DND-41 (cell line): ENCODE results near the gene POR.

ENCODE experiments used
- ATAC-seq: fragments of 200-7000 bp; cut with Tn5 transposase; 3 replicates; pipeline ENCODE4 v1.9.1; 2021; ENCODE audit warnings: low read depth; ENCODE audit not compliant: insufficient read depth
- DNase-seq: peaks from one replicate; pipeline ENCODE4 v3.0.0-alpha.2; 2020
- H2AFZ ChIP-seq: 2 replicates; pipeline ENCODE4 v1.6.0; 2012; ENCODE audit warnings: low read depth, low read length
- H3K27ac ChIP-seq: 2 replicates; pipeline ENCODE4 v1.5.1; 2012; ENCODE audit warnings: low read length, inconsistent platforms
- H3K27me3 ChIP-seq: fragments of 200-600 bp; sonication (generic); 2 replicates; pipeline ENCODE4 v1.6.0; 2012; ENCODE audit warnings: low read length, mild to moderate bottlenecking, inconsistent platforms; ENCODE audit not compliant: insufficient read depth, poor library complexity
- H3K36me3 ChIP-seq: 2 replicates; pipeline ENCODE4 v1.5.1; 2012; ENCODE audit warnings: low read length, inconsistent platforms; ENCODE audit not compliant: insufficient read depth
- H3K4me1 ChIP-seq: 2 replicates; pipeline ENCODE4 v1.5.1; 2012; ENCODE audit warnings: mild to moderate bottlenecking, low read length; ENCODE audit not compliant: insufficient read depth
- H3K4me2 ChIP-seq: 2 replicates; pipeline ENCODE4 v1.6.0; 2012; ENCODE audit warnings: mild to moderate bottlenecking, moderate library complexity, low read length, inconsistent platforms; ENCODE audit not compliant: insufficient read depth
- H3K4me3 ChIP-seq, 2 experiments: fragments of 200-600 bp in 1 of 2; shearing (Covaris generic) in 1 of 2; 2 replicates each; pipeline ENCODE4 v1.5.1; 2012 to 2016; ENCODE audit warnings: inconsistent platforms in 2 of 2, low read length in 2 of 2, mild to moderate bottlenecking in 2 of 2, low read depth in 1 of 2, moderate library complexity in 1 of 2
- H3K79me2 ChIP-seq: 2 replicates; pipeline ENCODE4 v1.6.0; 2012; ENCODE audit warnings: low read length, inconsistent platforms; ENCODE audit not compliant: insufficient read depth
- H3K9ac ChIP-seq: 2 replicates; pipeline ENCODE4 v1.6.0; 2012; ENCODE audit warnings: low read depth, mild to moderate bottlenecking, inconsistent platforms, low read length, moderate library complexity
- H3K9me3 ChIP-seq: 2 replicates; pipeline ENCODE4 v1.5.1; 2012; ENCODE audit warnings: low read length, moderate library complexity, mild to moderate bottlenecking, inconsistent platforms; ENCODE audit not compliant: insufficient read depth, severe bottlenecking
- H4K20me1 ChIP-seq: 2 replicates; pipeline ENCODE4 v1.6.0; 2012; ENCODE audit warnings: low read length; ENCODE audit not compliant: insufficient read depth
- EZH2 ChIP-seq: IDR thresholded peaks from 3 replicates; pipeline ENCODE4 v1.6.1; 2012; ENCODE audit warnings: borderline replicate concordance, low read depth, mild to moderate bottlenecking, moderate library complexity, low read length, inconsistent platforms; ENCODE audit not compliant: severe bottlenecking
- TF ChIP-seq, protein P1 (sequence below): IDR thresholded peaks from 2 replicates; pipeline ENCODE4 v1.5.1; 2012; ENCODE audit warnings: borderline replicate concordance, low read length, moderate library complexity, mild to moderate bottlenecking; ENCODE audit not compliant: poor library complexity, severe bottlenecking; ENCODE audit errors: extremely low read depth

The POR gene

DNA sequence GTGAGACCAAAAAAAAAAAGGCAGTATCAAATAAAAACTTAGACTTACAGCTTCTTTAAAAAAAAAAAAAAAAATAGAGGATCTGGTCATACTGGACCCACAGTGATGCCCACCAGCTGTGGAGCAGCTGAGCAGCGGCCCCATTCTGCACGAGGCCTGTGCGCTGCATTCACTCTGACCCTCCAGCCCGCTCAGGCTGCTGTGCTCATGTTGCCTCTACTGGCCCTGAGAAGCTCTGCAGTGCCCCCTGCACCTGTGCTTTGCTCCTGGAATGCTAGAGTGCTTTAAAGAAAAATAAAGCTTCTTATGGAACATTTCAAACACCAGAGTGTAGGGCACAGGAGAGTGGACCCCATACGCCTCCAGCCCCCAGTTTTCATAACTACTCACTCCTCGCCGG is 46.3 kb downstream of the POR start:
- no peak overlapping the region for H3K9ac ChIP-seq
- H4K20me1 ChIP-seq = peaks cover 3% of the 10 kb centered on the region; the same call in 1 of the 2 replicates
- no peaks in the 10 kb centered on the region for H3K4me1 ChIP-seq
- H3K9me3 ChIP-seq = no peaks in the 10 kb centered on the region
- no peak overlapping the region for H3K4me2 ChIP-seq
- ATAC-seq = peak; percentile 31; the same call in 1 of the 3 replicates
- H3K27me3 ChIP-seq = no peaks in the 10 kb centered on the region
- no peaks in the 10 kb centered on the region for H3K79me2 ChIP-seq
- no peak overlapping the region for H2AFZ ChIP-seq
- no peak for DNase-seq
- H3K4me3 ChIP-seq = no peak overlapping the region
- H3K27ac ChIP-seq = no peak overlapping the region
- TF ChIP-seq EZH2 = no peak
- TF ChIP-seq, protein P1, sequence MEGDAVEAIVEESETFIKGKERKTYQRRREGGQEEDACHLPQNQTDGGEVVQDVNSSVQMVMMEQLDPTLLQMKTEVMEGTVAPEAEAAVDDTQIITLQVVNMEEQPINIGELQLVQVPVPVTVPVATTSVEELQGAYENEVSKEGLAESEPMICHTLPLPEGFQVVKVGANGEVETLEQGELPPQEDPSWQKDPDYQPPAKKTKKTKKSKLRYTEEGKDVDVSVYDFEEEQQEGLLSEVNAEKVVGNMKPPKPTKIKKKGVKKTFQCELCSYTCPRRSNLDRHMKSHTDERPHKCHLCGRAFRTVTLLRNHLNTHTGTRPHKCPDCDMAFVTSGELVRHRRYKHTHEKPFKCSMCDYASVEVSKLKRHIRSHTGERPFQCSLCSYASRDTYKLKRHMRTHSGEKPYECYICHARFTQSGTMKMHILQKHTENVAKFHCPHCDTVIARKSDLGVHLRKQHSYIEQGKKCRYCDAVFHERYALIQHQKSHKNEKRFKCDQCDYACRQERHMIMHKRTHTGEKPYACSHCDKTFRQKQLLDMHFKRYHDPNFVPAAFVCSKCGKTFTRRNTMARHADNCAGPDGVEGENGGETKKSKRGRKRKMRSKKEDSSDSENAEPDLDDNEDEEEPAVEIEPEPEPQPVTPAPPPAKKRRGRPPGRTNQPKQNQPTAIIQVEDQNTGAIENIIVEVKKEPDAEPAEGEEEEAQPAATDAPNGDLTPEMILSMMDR = peak; percentile 35
- H3K36me3 ChIP-seq = 0 out of 2 replicates have a peak, but pooled peaks cover 7% of the 10 kb centered on the region

GRCh38 chr7:75962607-75963380 is 47.8 kb downstream of the POR start:
- H3K79me2 ChIP-seq = no peaks in the 10 kb centered on the region
- no peak overlapping the region for H3K27ac ChIP-seq
- H2AFZ ChIP-seq = no peak overlapping the region
- no peaks in the 10 kb centered on the region for H3K4me1 ChIP-seq
- TF ChIP-seq, protein P1 = no peak
- TF ChIP-seq EZH2 = no peak
- no peak overlapping the region for H3K4me2 ChIP-seq
- no peaks in the 10 kb centered on the region for H3K9me3 ChIP-seq
- H3K27me3 ChIP-seq = no peaks in the 10 kb centered on the region
- no peak overlapping the region for H3K4me3 ChIP-seq
- no peak overlapping the region for H3K9ac ChIP-seq
- H4K20me1 ChIP-seq = peaks cover 7% of the 10 kb centered on the region; the same call in 1 of the 2 replicates
- 0 out of 2 replicates have a peak, but pooled peaks cover 4% of the 10 kb centered on the region for H3K36me3 ChIP-seq
- ATAC-seq (no peak), DNase-seq (no peak)

DNA sequence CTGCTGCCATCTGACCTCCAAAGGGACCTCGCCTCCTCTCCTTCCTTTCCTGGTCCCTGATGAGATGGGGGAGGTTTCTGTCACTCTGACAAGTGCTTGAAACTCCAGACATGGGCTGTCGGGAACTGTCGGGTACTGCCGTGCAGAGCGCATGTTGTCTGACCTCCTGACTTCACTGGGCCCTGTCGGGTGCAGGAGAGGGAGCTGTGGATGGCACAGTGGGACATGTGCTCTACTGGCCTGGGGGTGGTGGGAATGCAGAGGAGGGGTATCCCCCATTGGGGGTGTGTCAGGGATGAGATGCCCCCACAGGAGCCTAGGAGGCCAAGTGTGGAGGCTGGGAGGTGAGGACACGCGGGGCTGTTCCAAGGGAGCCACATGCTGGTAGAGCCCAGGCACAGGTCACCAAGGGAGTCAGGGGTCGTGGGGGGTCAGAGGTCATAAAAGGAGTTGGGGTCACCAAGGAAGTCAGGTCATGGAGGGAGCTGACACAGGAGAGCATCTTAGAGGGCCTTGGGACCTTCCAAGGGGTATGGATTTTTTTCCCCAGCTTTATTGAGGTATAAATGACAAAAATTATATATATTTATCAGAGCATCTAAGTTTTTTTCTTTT is 48.5 kb downstream of the POR start:
- H3K27me3 ChIP-seq = no peaks in the 10 kb centered on the region
- no peaks in the 10 kb centered on the region for H3K9me3 ChIP-seq
- H2AFZ ChIP-seq = no peak overlapping the region
- DNase-seq (no peak), ATAC-seq (no peak)
- H4K20me1 ChIP-seq = peaks cover 12% of the 10 kb centered on the region; the same call in 1 of the 2 replicates
- no peak overlapping the region for H3K9ac ChIP-seq
- H3K79me2 ChIP-seq = no peaks in the 10 kb centered on the region
- TF ChIP-seq, protein P1 = no peak
- no peak for TF ChIP-seq EZH2
- H3K27ac ChIP-seq = no peak overlapping the region
- H3K36me3 ChIP-seq = no peaks in the 10 kb centered on the region
- H3K4me2 ChIP-seq = no peak overlapping the region
- H3K4me3 ChIP-seq = no peak overlapping the region
- no peaks in the 10 kb centered on the region for H3K4me1 ChIP-seq
